GM12878 (cell line): ENCODE results near the gene PXDC1. TPM values are rescaled to one million over a fixed set of nuclear protein-coding genes. Genes with fewer than 3 reads are reported as not detected.

Source experiments
- ATAC-seq: fragments of 200-7000 bp; cut with Tn5 transposase; 3 replicates; pipeline ENCODE4 v1.9.1; 2020; ENCODE audit warnings: mild to moderate bottlenecking, moderate library complexity
- BruUV-seq: library from RNA; stranded (reverse); fragments of 400-500 nt; replicated peaks from 2 replicates; lab custom pipeline; 2021; lab: Mats Ljungman, UMichigan
- CTCF ChIA-PET: fragments of 300-600 bp; sonication (Branson Sonifier 250); formaldehyde crosslinking; extraction: SDS; loops from one replicate; lab custom pipeline; 2021; ENCODE audit warnings: inconsistent platforms; lab: Yijun Ruan, JAX
- POLR2A ChIA-PET: fragments of 350-600 bp; formaldehyde crosslinking; extraction: SDS; loops from one replicate; lab custom pipeline; 2021; ENCODE audit warnings: inconsistent platforms; lab: Charles Lee
- RAD21 ChIA-PET: fragments of 300-600 bp; sonication (Branson Sonifier 250); formaldehyde crosslinking; loops from one replicate; lab custom pipeline; 2023; ENCODE audit warnings: antibody characterized with exemption; ENCODE audit not compliant: unreplicated experiment; lab: Charles Lee
- SMC1A ChIA-PET: fragments of 300-600 bp; sonication (Branson Sonifier 250); formaldehyde crosslinking; loops from one replicate; lab custom pipeline; 2023; ENCODE audit not compliant: unreplicated experiment, uncharacterized antibody; lab: Charles Lee
- DNase-seq: peaks from one replicate; pipeline ENCODE4 v3.0.0-alpha.2; 2011; ENCODE audit warnings: low read depth, low spot score
- FAIRE-seq: peaks from 3 replicates; lab custom pipeline; 2011; peaks lifted over from hg19 to GRCh38; lab: Jason Lieb, UNC
- H2AFZ ChIP-seq: 2 replicates; pipeline ENCODE4 v1.6.0; 2011; ENCODE audit warnings: low read depth, low read length, control low read depth; ENCODE audit not compliant: control insufficient read depth
- H3K27ac ChIP-seq: 2 replicates; pipeline ENCODE4 v1.5.1; 2011; ENCODE audit warnings: control low read depth; ENCODE audit not compliant: control insufficient read depth, insufficient read depth
- H3K27me3 ChIP-seq, 2 experiments: replicated peaks in 1 of 2; 2 replicates each; pipeline versions ENCODE4 v1.6.0 to v1.6.1; 2011; ENCODE audit warnings: low read length in 1 of 2; ENCODE audit not compliant: control insufficient read depth in 2 of 2, insufficient read depth in 2 of 2
- H3K36me3 ChIP-seq, 2 experiments: 2 replicates each; pipeline ENCODE4 v1.5.1; 2011; ENCODE audit warnings: low read length in 1 of 2; ENCODE audit not compliant: control insufficient read depth in 2 of 2, insufficient read depth in 2 of 2
- H3K4me1 ChIP-seq: 2 replicates; pipeline ENCODE4 v1.6.1; 2011; ENCODE audit warnings: mild to moderate bottlenecking, low read length, moderate library complexity, mixed read lengths; ENCODE audit not compliant: control insufficient read depth, insufficient read depth
- H3K4me2 ChIP-seq: 2 replicates; pipeline ENCODE4 v1.6.0; 2011; ENCODE audit warnings: control low read depth; ENCODE audit not compliant: control insufficient read depth, insufficient read depth
- H3K4me3 ChIP-seq: fragments of 200-600 bp; sonication (generic); 2 replicates; pipeline ENCODE4 v1.5.1; 2016
- H3K79me2 ChIP-seq: 2 replicates; pipeline ENCODE4 v1.6.0; 2011; ENCODE audit warnings: low read length; ENCODE audit not compliant: control insufficient read depth, insufficient read depth
- H3K9ac ChIP-seq: 2 replicates; pipeline ENCODE4 v1.8.0; 2011; ENCODE audit warnings: low read length, control low read depth, mixed read lengths; ENCODE audit not compliant: control insufficient read depth, insufficient read depth
- H3K9me3 ChIP-seq: replicated peaks from 3 replicates; pipeline ENCODE4 v1.5.1; 2011; ENCODE audit warnings: mild to moderate bottlenecking, low read length; ENCODE audit not compliant: control insufficient read depth, insufficient read depth
- H4K20me1 ChIP-seq: 2 replicates; pipeline ENCODE4 v1.6.0; 2011; ENCODE audit not compliant: control insufficient read depth, insufficient read depth
- ETV6 ChIP-seq, 2 experiments: fragments of 450-650 bp in 1 of 2; IDR thresholded peaks in 1 of 2; conservative IDR thresholded peaks in 1 of 2; 2 replicates each; pipeline ENCODE4 v1.6.1; 2014; ENCODE audit warnings: antibody characterized with exemption in 1 of 2, borderline replicate concordance in 1 of 2, low read depth in 1 of 2, mild to moderate bottlenecking in 1 of 2, moderate library complexity in 1 of 2
- NR2C2 ChIP-seq: IDR thresholded peaks from 2 replicates; pipeline ENCODE4 v1.6.1; 2011; ENCODE audit warnings: borderline replicate concordance, low read depth; ENCODE audit not compliant: control insufficient read depth, insufficient read length
- PAX5 ChIP-seq: IDR thresholded peaks from 2 replicates; pipeline ENCODE4 v1.6.1; 2011; ENCODE audit warnings: low read depth, low read length, borderline replicate concordance
- TCF12 ChIP-seq: IDR thresholded peaks from 2 replicates; pipeline ENCODE4 v1.6.1; 2011; ENCODE audit warnings: low read depth, mild to moderate bottlenecking, low read length
- WGBS: methylation state at CpG from one replicate; pipeline ENCODE4 v1.1.6; 2016; ENCODE audit warnings: low lambda C conversion rate; ENCODE audit not compliant: insufficient replicate concordance, insufficient coverage; ENCODE audit errors: missing lambda C conversion rate; 5-methylcytosine and 5-hydroxymethylcytosine counted together
- in situ Hi-C: fragments of 300-500 bp; cut with MboI; formaldehyde crosslinking; loops from 9 replicates; pipeline ENCODE4 v1.14.3; 2018; ENCODE audit warnings: mixed read lengths
- intact Hi-C: fragments of 100-400 bp; cut with micrococcal nuclease; formaldehyde crosslinking; loops from one replicate; pipeline ENCODE4 v1.14.2; 2022; ENCODE audit not compliant: unreplicated experiment
- polyA plus RNA-seq, 11 experiments: library from polyadenylated mRNA; depleted of rRNA in 4 of 11; unstranded in 6 of 11; stranded (reverse) in 5 of 11; fragments of >200 nt; fragmentation: Nextera tagmentation in 4 of 11; fragmentation: Illumina TruSeq in 1 of 11; extraction: Ambion mirVana in 4 of 11; extraction: Trizol in 1 of 11; gene quantifications; 1 replicate in 1 of 11; 2 replicates in 10 of 11; pipeline versions ENCODE4 v1.2.1 to v1.2.3, GENCODE V29; 2011 to 2016; ENCODE audit warnings: inconsistent platforms in 2 of 11, missing spikeins in 2 of 11, low read depth in 1 of 11
- total RNA-seq, 4 experiments: library from RNA; depleted of rRNA in 3 of 4; stranded (reverse); fragments of >200 nt in 3 of 4; fragmentation: Illumina TruSeq in 1 of 4; extraction: Trizol in 1 of 4; gene quantifications; 2 replicates each; pipeline versions ENCODE4 v1.2.1 to v1.2.3, GENCODE V29; 2013 to 2021

The PXDC1 gene
- total and polyA plus RNA-seq, 10 of the 15 experiments (the other 5 are each of a cell fraction or from before 2014, with no cell fraction given), result 0.03 to 0.72 (median 0.32) TPM; not detected in 2

DNA sequence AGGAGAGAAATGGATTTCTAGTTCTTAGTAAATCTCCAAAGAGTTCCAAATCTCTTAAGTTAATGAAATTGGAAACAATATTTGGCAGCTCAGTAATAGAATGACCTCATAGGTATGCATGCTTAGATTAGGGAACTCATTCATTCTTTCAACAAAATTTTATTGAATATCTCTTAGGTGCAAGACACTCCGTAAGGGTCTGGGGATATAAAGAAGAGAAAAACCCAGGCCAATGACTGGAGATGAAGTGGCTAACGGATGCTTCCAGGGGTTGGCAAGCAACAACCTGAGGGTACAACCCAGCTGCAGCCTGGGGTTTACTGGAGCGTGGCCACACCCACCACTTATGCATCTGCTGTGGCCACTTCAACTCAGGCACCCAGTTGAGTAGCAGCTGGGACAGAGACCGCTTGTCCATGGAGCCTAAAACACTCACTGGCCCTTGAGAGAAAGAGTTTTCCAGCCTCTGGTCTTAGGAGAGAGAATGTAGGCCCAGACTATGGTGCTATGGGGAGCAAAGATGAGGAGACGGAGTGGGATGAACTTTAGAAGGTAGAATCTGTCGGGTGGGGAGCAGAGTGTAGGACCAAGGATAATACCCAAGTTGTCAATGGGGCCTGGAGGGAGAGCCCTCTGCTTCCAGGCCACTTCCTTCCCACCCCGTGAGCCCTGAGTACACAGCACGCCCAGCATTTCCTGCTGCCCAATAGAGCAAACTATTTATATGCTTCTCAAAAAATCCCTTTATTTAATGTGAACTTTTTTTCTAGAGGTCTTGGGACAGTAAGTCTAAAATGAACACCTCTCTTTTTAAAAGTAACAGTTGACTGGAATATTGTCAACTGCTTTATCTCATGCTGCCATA, 46.8 kb upstream of the PXDC1 start:
- no peaks in the 10 kb centered on the region for H3K27me3 ChIP-seq
- H3K9me3 ChIP-seq, result peaks cover 4% of the 10 kb centered on the region; the same call in 2 of the 3 replicates
- ChIA-PET SMC1A (interaction anchor here (0.5 kb wide), 1 partner anchor 170 kb away, joined by 3 read pairs; no protein-coding TSS in a partner anchor), RAD21 (no interaction called here), CTCF (interaction anchor here (0.9 kb wide), 1 partner anchor 12 kb away, joined by 3 read pairs; no protein-coding TSS in a partner anchor), POLR2A (no interaction called here)
- no peak for ATAC-seq
- peaks cover 40% of the 10 kb centered on the region for H3K4me1 ChIP-seq
- no peaks in the 10 kb centered on the region for H3K36me3 ChIP-seq
- in situ Hi-C loops (no loop called here), intact Hi-C loops (no loop called here)
- H2AFZ ChIP-seq, result no peak overlapping the region
- no peaks in the 10 kb centered on the region for H4K20me1 ChIP-seq
- no peak for DNase-seq
- no peak overlapping the region for H3K9ac ChIP-seq
- no peak overlapping the region for H3K4me2 ChIP-seq
- no peaks in the 10 kb centered on the region for H3K79me2 ChIP-seq
- peak in 1 of 2 experiments; percentile 18; a peak in 1 of 4 replicates for TF ChIP-seq ETV6 (conservative IDR thresholded peaks at IDR 0.05 in 1 of 2, IDR thresholded peaks at IDR 0.05 in 1 of 2; ENCODE audit: borderline replicate concordance in 1 of 2, low read depth in 1 of 2)
- 0 out of 2 replicates have a peak, but pooled peaks have one; percentile 18 for TF ChIP-seq TCF12
- no peak for TF ChIP-seq NR2C2
- peak; percentile 79; the same call in 1 of the 2 replicates for TF ChIP-seq PAX5
- no peak overlapping the region for H3K4me3 ChIP-seq
- H3K27ac ChIP-seq, result no peak overlapping the region
- 49% methylated on average over 8 of the region's 8 CpGs for WGBS
- BruUV-seq, result no TSS peak
- no peak for FAIRE-seq
